SH-SY5Y (cell line): ENCODE data around the gene MYO1A.

Source experiments
- GATA2 ChIP-seq: IDR thresholded peaks from 2 replicates; pipeline ENCODE4 v1.6.1; 2011; ENCODE audit warnings: mild to moderate bottlenecking, low read depth, low read length
- GATA3 ChIP-seq: IDR thresholded peaks from 2 replicates; pipeline ENCODE4 v1.6.1; 2011; ENCODE audit warnings: low read depth, mild to moderate bottlenecking, low read length, moderate library complexity

GRCh38 chr12:57048423-57049118 is 1.4 kb downstream of the MYO1A start:
- TF ChIP-seq GATA2 (no peak), GATA3 (no peak)
